Measurements from ENCODE around the gene PIK3CA. TPM values are rescaled to one million over a fixed set of nuclear protein-coding genes. Genes with fewer than 3 reads are reported as not detected.

The PIK3CA gene
- total RNA-seq, 4 donors from 2014 or later = 28.8 to 75.6 (median 48.0) TPM

DNA sequence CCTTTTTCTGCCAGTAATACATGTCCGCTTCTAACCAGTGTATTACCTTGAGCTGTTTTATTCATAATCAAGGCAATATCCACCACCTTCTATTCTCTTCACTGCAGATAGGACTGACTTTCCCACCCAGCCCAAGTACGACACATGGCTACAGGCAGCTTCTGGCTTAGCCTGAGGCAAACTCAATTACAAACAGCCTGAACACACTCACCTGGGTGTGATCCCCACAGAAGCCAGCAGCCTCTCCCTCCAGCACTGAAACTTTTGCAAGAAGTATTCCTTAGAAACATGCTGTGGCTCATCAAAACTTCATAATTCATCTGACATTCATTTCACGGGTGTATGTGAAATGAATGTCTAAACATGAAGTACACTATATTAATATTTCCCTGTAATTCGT lies 116.3 kb downstream of the PIK3CA start:
- TF ChIP-seq, protein P1, sequence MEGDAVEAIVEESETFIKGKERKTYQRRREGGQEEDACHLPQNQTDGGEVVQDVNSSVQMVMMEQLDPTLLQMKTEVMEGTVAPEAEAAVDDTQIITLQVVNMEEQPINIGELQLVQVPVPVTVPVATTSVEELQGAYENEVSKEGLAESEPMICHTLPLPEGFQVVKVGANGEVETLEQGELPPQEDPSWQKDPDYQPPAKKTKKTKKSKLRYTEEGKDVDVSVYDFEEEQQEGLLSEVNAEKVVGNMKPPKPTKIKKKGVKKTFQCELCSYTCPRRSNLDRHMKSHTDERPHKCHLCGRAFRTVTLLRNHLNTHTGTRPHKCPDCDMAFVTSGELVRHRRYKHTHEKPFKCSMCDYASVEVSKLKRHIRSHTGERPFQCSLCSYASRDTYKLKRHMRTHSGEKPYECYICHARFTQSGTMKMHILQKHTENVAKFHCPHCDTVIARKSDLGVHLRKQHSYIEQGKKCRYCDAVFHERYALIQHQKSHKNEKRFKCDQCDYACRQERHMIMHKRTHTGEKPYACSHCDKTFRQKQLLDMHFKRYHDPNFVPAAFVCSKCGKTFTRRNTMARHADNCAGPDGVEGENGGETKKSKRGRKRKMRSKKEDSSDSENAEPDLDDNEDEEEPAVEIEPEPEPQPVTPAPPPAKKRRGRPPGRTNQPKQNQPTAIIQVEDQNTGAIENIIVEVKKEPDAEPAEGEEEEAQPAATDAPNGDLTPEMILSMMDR (IDR thresholded peaks at IDR 0.05) = no peak
- DNase-seq (ENCODE audit: low spot score) (no peak), ATAC-seq (ENCODE audit: low FRiP score) (no peak)

DNA sequence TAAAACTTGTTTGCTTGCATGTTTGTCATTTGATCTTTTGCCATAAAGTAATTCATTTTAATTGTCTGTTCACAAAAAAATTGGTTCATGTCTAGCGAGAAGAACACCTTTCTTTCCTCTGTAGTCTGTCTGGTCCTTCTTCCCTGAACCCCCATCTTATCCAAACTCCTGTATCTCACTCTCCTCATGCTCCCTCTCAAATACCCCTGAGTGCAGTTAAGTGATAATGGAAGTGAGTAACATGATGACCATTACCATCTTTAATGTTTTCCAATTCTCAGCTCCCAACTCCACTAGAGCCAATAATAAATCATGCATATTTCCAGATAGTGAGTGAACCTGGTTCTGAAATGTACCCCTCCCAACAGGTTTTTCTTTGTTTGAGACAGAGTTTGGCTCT lies 116.9 kb downstream of the PIK3CA start:
- DNase-seq (ENCODE audit: low spot score) (no peak), ATAC-seq (ENCODE audit: low FRiP score) (no peak)
- TF ChIP-seq, protein P1 (IDR thresholded peaks at IDR 0.05) = no peak

DNA sequence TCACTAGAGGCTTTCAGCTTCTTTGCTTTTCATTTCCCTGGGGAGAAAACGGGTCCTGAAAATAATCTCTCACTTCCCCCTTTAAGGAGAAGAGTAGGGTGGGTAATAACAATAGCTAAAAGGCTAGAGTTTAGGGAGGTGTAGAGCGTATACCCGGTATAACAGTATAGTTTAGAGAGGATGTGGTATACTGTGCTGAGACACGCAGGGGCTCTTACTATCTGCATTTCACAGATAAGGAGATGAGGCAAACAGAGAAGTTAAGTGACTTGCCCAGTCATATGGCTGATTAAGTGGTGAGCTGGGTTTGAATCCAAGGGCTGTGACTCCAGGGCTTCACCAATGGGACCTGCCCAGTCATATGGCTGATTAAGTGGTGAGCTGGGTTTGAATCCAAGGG lies 117.7 kb downstream of the PIK3CA start:
- no peak for ATAC-seq (ENCODE audit: low FRiP score)
- no peak for DNase-seq (ENCODE audit: low spot score)
- TF ChIP-seq, protein P1 (IDR thresholded peaks at IDR 0.05) = no peak

DNA sequence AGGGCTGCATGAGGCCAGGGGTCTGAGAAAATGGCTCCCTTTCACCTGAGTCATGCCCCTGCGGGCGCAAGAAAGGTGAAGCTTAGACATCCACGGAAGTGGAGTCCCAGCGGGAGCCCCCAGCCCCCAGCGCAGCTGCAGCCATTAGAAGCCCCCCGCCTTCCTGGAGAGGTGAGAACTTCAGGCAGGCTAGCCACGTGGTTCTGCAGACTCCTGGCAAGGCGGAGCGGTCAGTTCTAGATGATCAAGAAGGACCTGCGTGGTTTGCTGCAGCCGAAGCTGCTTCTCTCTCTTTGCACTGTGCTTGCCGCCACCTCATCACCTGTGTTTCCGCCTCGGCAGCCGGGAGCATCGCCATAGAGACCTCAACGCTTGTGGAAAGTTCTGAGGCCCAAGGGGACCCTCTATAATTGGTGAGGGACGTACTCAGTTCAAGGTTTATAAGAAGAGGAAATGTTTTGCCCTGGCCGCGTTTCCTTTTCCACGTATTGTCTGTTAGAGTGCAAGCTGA lies 118.6 kb downstream of the PIK3CA start:
- TF ChIP-seq, protein P1 (IDR thresholded peaks at IDR 0.05) = no peak
- no peak for ATAC-seq (ENCODE audit: low FRiP score)
- no peak for DNase-seq (ENCODE audit: low spot score)

DNA sequence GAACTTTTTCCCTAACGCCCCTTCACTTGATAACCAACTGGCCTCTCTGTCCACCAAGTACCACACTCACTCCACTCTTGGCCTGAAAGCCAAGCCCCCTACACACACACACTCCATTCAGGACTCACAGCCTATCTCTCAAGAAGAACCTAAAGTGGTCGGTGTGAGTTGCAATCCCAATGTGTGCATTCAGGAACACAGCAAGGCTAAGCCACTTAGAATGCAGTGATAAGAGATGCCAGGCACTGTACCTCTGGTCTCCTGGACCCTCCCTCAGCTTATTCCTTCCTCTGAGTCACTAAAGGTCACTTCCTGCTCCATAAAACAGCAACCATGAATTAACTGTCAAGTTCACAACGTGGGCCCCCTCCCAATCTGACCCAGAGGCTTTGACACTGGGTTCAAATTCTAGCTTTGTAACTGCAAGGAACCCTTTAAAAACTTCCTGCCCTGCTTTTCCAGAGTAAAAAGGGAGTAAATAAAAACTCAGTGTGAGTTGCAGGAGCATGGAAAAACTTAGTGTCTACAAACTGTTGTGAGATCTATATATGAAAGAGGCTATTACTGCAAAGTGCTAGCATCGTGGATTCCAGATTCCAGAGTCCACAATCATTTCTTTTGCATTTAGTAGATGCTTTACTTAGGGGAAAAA lies 120.4 kb downstream of the PIK3CA start:
- DNase-seq (ENCODE audit: low spot score) (no peak), ATAC-seq (ENCODE audit: low FRiP score) (no peak)
- TF ChIP-seq, protein P1 (IDR thresholded peaks at IDR 0.05) = no peak

DNA sequence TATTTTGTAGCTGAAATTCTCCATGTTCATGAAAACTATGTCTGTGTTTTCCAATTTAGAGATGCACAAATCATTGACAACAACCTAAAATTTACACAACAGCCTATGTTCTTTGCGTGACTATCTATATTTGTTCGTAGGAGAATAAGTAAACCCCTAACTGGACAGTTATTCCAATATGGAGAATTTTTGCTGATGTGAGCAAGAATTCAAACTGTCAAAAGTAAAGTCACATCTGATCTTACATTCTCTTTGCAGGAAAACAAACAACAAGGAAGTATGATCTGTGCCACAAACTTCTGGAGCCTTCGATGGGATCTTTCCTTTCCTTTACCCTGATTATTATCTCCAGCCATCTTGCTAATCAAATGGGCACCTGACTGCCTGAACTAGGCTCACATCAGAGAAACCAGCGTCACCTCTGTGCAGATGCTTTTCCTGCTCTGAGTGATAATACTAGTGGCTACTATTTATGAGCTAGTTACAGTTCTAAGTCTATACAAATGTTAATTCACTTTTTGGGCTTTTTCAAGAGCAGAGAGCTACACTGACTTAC lies 121.1 kb downstream of the PIK3CA start:
- ATAC-seq (ENCODE audit: low FRiP score) = no peak
- no peak for DNase-seq (ENCODE audit: low spot score)

More for the DNA sequence above, 121.1 kb downstream of the PIK3CA start:
- TF ChIP-seq, protein P1 (IDR thresholded peaks at IDR 0.05) = no peak

All from omental fat pad (tissue), 4 donors.